RWPE1 (cell line): Measurements from ENCODE around the gene MTHFD1L.

Experiments used
- CTCF ChIA-PET: fragments of 350-600 bp; sonication (Branson Sonifier 250); formaldehyde crosslinking; extraction: SDS; loops from one replicate; lab custom pipeline; 2021; lab: Yijun Ruan, JAX
- POLR2A ChIA-PET: fragments of 400-600 bp; formaldehyde crosslinking; extraction: SDS; loops from one replicate; lab custom pipeline; 2020; ENCODE audit warnings: antibody characterized with exemption; ENCODE audit not compliant: low non-redundant PET; lab: Yijun Ruan, JAX
- DNase-seq: peaks from one replicate; pipeline ENCODE4 v3.0.0; 2012; ENCODE audit warnings: low spot score
- H3K27ac ChIP-seq: fragments of 450-650 bp; 2 replicates; pipeline ENCODE4 v1.5.1; 2017
- CTCF ChIP-seq: fragments of 450-650 bp; conservative IDR thresholded peaks from 2 replicates; pipeline ENCODE4 v1.5.1; 2017; ENCODE audit warnings: low read depth, mild to moderate bottlenecking

MTHFD1L gene

GRCh38 chr6:150981095-150981494 lies 115.6 kb downstream of the MTHFD1L start:
- TF ChIP-seq CTCF, result no peak
- ChIA-PET POLR2A (no interaction called here), CTCF (no interaction called here)
- no peak overlapping the region for H3K27ac ChIP-seq
- no peak for DNase-seq

- ChIA-PET POLR2A (no interaction called here), CTCF (interaction anchor here (0.7 kb wide), 1 partner anchor 1439 kb away, joined by 4 read pairs; no protein-coding TSS in a partner anchor)
- TF ChIP-seq CTCF, result no peak
- H3K27ac ChIP-seq, result no peak overlapping the region
- DNase-seq, result no peak
These were observed 116.2 kb downstream of the MTHFD1L start for GRCh38 chr6:150981669-150982068.

- no peak for DNase-seq
- POLR2A ChIA-PET, result no interaction called here
- CTCF ChIA-PET, result no interaction called here
- no peak for TF ChIP-seq CTCF
- H3K27ac ChIP-seq, result no peak overlapping the region
These were observed 121.9 kb downstream of the MTHFD1L start for GRCh38 chr6:150987371-150987828.

GRCh38 chr6:150987855-150988464 lies 122.5 kb downstream of the MTHFD1L start:
- no peak for TF ChIP-seq CTCF
- ChIA-PET CTCF (interaction anchor here (0.7 kb wide), 2 partner anchors 13 to 420 kb away, joined by 3 to 4 read pairs; no protein-coding TSS in a partner anchor), POLR2A (interaction anchor here (0.6 kb wide), 1 partner anchor 80 kb away, joined by 3 read pairs; no protein-coding TSS in a partner anchor)
- no peak for DNase-seq
- no peak overlapping the region for H3K27ac ChIP-seq

GRCh38 chr6:150991487-150991886 lies 126.0 kb downstream of the MTHFD1L start:
- CTCF ChIA-PET, result interaction anchor here (0.6 kb wide), 1 partner anchor 1814 kb away, joined by 4 read pairs; no protein-coding TSS in a partner anchor
- no peak for TF ChIP-seq CTCF
- no peak overlapping the region for H3K27ac ChIP-seq
- POLR2A ChIA-PET, result no interaction called here
- no peak for DNase-seq

GRCh38 chr6:150992262-150992661 lies 126.8 kb downstream of the MTHFD1L start:
- TF ChIP-seq CTCF, result no peak
- POLR2A ChIA-PET, result no interaction called here
- no peak for DNase-seq
- no peak overlapping the region for H3K27ac ChIP-seq
- CTCF ChIA-PET, result interaction anchor here (0.6 kb wide), 1 partner anchor 1815 kb away, joined by 4 read pairs; no protein-coding TSS in a partner anchor
